ENCODE data around the gene FARSB. TPM values are rescaled to one million over a fixed set of nuclear protein-coding genes. Genes with fewer than 3 reads are reported as not detected.

The FARSB gene
- total RNA-seq = 12.0 and 25.4 TPM in 2 replicates

DNA sequence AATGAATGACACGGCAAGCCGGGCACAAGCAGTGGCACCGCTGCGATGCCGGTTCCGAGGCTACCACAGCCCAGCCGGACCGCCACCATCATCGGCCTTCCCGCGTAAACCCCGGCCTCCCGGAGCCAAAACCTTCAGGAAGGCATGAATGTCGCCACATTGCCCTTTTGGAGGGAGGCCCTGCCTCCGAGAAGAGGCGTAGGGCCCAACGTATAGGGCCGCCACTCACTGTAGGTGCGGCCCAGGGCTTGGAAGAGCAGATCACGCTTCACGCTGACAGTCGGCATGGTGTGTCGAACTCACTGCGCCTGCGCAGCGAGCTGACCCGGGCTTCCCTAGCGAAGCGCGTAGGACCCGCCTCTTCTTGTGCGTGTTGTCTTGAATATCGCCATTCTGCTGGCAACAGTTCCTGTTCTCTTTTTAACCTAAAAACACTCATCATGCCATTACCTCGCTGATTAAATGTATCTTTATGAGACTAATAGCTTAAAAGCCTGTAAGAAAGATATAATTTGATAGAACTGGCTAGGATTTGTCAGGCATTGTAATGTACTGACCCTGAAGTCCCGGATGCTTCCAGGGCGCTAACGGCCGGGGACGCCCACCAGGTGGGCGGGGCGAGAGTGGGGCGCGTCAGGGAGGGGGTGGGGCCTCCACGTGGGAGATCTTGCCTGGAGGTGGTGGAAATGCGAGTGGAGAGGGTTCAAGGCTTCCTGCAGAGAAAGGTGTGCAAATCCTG lies at the start of gene FARSB:
Gene FARSB, minus strand, starts transcription at position 306 of the 739 bp plus-strand sequence. Its CDS starts 19 bp downstream, at position 287.

DNA sequence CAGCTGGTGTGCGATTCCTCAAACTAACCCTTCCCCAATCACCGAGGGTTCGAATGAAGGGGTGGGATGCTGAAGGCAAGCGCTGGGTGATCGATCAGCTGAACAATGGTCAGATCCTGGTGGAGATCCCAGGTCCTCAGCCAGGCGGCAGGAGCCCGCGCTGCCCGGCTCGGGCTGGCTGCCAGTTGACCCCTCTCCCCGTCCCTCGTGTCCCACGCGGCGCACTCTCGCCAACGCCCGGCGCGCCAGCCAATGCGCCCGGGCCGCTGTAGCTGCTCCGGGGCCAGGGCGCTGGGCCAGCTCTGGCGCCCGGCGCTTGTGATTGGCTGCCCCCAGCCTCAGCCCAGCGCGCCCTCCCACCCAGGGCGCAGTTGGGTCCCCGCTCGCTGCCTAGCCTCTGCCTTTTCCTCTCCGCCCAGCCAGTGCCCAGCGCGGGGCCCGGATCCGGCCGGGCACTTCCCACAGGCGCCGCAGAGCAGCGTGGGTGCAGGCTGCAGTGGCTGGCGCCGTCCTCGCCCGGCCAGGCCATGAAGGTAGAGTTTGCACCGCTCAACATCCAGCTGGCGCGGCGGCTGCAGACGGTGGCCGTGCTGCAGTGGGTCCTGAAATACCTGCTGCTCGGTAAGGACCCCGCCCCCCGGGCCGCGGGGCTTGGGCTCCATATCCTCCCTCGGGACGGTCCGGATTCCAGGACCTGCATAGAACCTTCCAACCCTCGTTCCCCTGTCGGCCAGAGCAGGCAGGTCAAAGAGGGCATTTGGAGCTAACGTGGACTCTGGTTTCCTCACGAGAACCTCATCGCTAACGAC lies 15.6 kb upstream of the FARSB start, which contains the start of gene MOGAT1:
Gene MOGAT1, plus strand, starts transcription at position 400 of the 809 bp plus-strand sequence. Its CDS starts 128 bp downstream, at position 528.

Other genes with a start within 250 kb of the FARSB start
- gene SGPP2, start 231.5 kb downstream of the FARSB start, total RNA-seq = 1.8 and 6.6 TPM in 2 replicates
- gene MOGAT1, start 15.6 kb upstream of the FARSB start, total RNA-seq = not detected in 2 replicates
- gene ACSL3, start 204.9 kb upstream of the FARSB start, total RNA-seq = 58.8 and 110 TPM in 2 replicates

All from mesangial cell (primary cell).